ENCODE data around the gene SERPINE3. TPM values are rescaled to one million over a fixed set of nuclear protein-coding genes. Genes with fewer than 3 reads are reported as not detected.

Gene SERPINE3
- total RNA-seq, 1 donor from 2014 or later = 0.47 TPM

DNA sequence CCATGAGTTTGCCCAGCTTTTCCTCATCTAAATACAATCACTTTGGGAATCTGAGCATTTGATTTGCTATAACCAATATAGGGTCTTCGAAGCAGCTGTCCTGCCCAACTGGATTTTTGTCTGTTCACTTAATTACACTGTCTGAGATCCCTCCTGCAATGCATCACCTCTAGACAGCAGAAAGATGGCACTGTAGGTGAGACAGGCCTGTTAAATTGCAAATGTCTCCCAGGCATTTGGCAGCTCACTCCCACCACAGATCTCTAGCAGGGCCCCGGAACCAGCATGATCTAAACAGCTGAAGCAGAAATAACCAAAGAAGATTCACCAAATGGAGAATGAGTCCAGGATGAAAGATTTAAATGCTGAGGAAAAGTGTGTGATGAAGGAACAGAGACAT, 41.9 kb upstream of the SERPINE3 start:
- no peak overlapping the region for H3K27ac Mint-ChIP-seq
- peaks cover 17% of the 10 kb centered on the region for H3K4me1 ChIP-seq
- H4K20me1 ChIP-seq (ENCODE audit: low read depth) = no peaks in the 10 kb centered on the region
- TF ChIP-seq, protein P1, sequence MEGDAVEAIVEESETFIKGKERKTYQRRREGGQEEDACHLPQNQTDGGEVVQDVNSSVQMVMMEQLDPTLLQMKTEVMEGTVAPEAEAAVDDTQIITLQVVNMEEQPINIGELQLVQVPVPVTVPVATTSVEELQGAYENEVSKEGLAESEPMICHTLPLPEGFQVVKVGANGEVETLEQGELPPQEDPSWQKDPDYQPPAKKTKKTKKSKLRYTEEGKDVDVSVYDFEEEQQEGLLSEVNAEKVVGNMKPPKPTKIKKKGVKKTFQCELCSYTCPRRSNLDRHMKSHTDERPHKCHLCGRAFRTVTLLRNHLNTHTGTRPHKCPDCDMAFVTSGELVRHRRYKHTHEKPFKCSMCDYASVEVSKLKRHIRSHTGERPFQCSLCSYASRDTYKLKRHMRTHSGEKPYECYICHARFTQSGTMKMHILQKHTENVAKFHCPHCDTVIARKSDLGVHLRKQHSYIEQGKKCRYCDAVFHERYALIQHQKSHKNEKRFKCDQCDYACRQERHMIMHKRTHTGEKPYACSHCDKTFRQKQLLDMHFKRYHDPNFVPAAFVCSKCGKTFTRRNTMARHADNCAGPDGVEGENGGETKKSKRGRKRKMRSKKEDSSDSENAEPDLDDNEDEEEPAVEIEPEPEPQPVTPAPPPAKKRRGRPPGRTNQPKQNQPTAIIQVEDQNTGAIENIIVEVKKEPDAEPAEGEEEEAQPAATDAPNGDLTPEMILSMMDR (IDR thresholded peaks at IDR 0.05) = no peak
- TF ChIP-seq EZH2 (IDR thresholded peaks at IDR 0.05) (no peak), EZH2phosphoT487 (IDR thresholded peaks at IDR 0.05) (no peak)
- H3K9me3 ChIP-seq (ENCODE audit: low read depth) = no peaks in the 10 kb centered on the region
- H3K27ac ChIP-seq = no peak overlapping the region
- H3K4me2 ChIP-seq = no peak overlapping the region
- H2AFZ ChIP-seq (replicated peaks) = no peak overlapping the region
- H3K4me1 Mint-ChIP-seq = peaks cover 14% of the 10 kb centered on the region
- H3K4me3 Mint-ChIP-seq = no peak overlapping the region
- H3K4me3 ChIP-seq = no peak overlapping the region
- no peak for DNase-seq (ENCODE audit: low spot score)
- peaks cover 13% of the 10 kb centered on the region for H3F3A ChIP-seq (ENCODE audit: low read depth)
- no peaks in the 10 kb centered on the region for H3K79me2 ChIP-seq (ENCODE audit: low read depth)
- peaks cover 10% of the 10 kb centered on the region for H3K9me3 Mint-ChIP-seq
- H3K27me3 ChIP-seq = no peaks in the 10 kb centered on the region
- H3K36me3 ChIP-seq = no peaks in the 10 kb centered on the region
- H3K36me3 Mint-ChIP-seq = peaks cover 4% of the 10 kb centered on the region
- peaks cover 4% of the 10 kb centered on the region for H3K27me3 Mint-ChIP-seq (ENCODE audit: insufficient read depth, low read depth)
- no peak overlapping the region for H3K9ac ChIP-seq

DNA sequence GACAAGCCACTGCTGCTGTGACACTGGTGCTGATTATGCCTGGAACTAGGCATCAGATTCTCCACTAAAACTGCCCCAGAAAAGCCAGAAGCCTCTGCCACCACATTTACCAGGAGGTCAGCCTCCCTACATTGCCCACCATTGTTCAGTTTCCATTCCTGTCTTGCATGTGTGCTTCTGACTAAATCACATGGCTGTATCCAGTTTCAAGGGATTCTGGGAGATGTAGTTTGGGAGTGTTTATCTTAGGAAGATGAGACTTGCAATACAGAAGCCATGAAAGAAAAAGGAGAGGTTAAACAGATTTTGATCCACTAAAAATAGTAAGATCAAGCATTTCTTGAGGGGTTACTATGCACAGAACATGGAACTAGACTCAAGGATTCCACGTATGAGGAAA, 40.7 kb upstream of the SERPINE3 start:
- Mint-ChIP-seq H3K36me3 (peaks cover 4% of the 10 kb centered on the region), H3K9me3 (peaks cover 10% of the 10 kb centered on the region), H3K27me3 (ENCODE audit: insufficient read depth, low read depth) (peaks cover 4% of the 10 kb centered on the region), H3K4me3 (no peak overlapping the region), H3K27ac (peak overlapping the region; percentile 81), H3K4me1 (peaks cover 26% of the 10 kb centered on the region)
- H3F3A ChIP-seq (ENCODE audit: low read depth) = peaks cover 25% of the 10 kb centered on the region
- H3K4me3 ChIP-seq = no peak overlapping the region
- H3K79me2 ChIP-seq (ENCODE audit: low read depth) = no peaks in the 10 kb centered on the region
- no peaks in the 10 kb centered on the region for H3K27me3 ChIP-seq
- TF ChIP-seq, protein P1 (IDR thresholded peaks at IDR 0.05) = no peak
- TF ChIP-seq EZH2phosphoT487 (IDR thresholded peaks at IDR 0.05) (no peak), EZH2 (IDR thresholded peaks at IDR 0.05) (no peak)
- H3K36me3 ChIP-seq = no peaks in the 10 kb centered on the region
- peak overlapping the region; percentile 76 for H2AFZ ChIP-seq (replicated peaks)
- no peak overlapping the region for H3K9ac ChIP-seq
- peaks cover 29% of the 10 kb centered on the region for H3K4me1 ChIP-seq
- no peak for DNase-seq (ENCODE audit: low spot score)
- no peaks in the 10 kb centered on the region for H4K20me1 ChIP-seq (ENCODE audit: low read depth)
- H3K9me3 ChIP-seq (ENCODE audit: low read depth) = no peaks in the 10 kb centered on the region
- no peak overlapping the region for H3K4me2 ChIP-seq
- H3K27ac ChIP-seq = no peak overlapping the region

DNA sequence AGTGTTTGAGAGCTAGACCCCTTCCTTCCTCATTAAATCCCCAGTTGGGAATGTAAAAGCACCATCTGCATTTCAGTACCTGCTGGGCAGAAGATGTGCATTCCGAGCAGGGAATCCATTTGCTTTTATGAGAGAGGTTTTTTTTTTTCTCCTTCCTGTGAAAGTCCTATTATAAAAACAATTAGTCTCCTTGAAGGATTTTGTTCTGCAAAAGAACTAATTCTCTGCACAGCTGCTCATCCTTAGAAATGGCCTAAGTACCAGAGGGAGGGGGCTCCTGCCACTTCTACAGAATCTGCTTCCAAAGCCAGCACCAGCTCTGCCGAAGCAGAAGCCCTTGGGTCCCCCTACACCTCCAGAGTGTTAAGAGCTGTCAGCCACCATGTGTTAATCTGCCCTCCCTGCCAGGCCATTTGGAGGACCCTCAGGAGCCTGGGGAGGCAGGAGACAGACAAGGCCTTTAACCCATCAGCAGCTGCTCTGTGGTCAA, 36.4 kb upstream of the SERPINE3 start:
- H3K9me3 ChIP-seq (ENCODE audit: low read depth) = no peaks in the 10 kb centered on the region
- peak; percentile 91 for DNase-seq (ENCODE audit: low spot score)
- H3K27ac ChIP-seq = peak overlapping the region; percentile 98
- H4K20me1 ChIP-seq (ENCODE audit: low read depth) = no peaks in the 10 kb centered on the region
- H2AFZ ChIP-seq (replicated peaks) = no peak overlapping the region
- TF ChIP-seq, protein P1 (IDR thresholded peaks at IDR 0.05) = no peak
- TF ChIP-seq EZH2phosphoT487 (IDR thresholded peaks at IDR 0.05) = no peak
- Mint-ChIP-seq H3K27ac (peak overlapping the region; percentile 83), H3K9me3 (peaks cover 10% of the 10 kb centered on the region), H3K4me1 (peaks cover 37% of the 10 kb centered on the region), H3K4me3 (peak overlapping the region; percentile 19), H3K27me3 (ENCODE audit: insufficient read depth, low read depth) (peaks cover 4% of the 10 kb centered on the region), H3K36me3 (peaks cover 4% of the 10 kb centered on the region)
- peaks cover 59% of the 10 kb centered on the region for H3K4me1 ChIP-seq
- no peaks in the 10 kb centered on the region for H3K79me2 ChIP-seq (ENCODE audit: low read depth)
- H3K4me3 ChIP-seq = no peak overlapping the region
- H3K4me2 ChIP-seq = peak overlapping the region; percentile 55
- peaks cover 40% of the 10 kb centered on the region for H3F3A ChIP-seq (ENCODE audit: low read depth)
- no peak overlapping the region for H3K9ac ChIP-seq
- H3K36me3 ChIP-seq = no peaks in the 10 kb centered on the region
- H3K27me3 ChIP-seq = no peaks in the 10 kb centered on the region
